ENCODE measurements around the gene CALN1.
"Not testable (repeated sequence)": the region's sequence is repeated elsewhere in the genome, so short reads cannot be mapped to it uniquely, and the experiment has no call there.

The CALN1 gene

GRCh38 chr7:72362246-72362645 lies 49.9 kb downstream of the CALN1 start:
- Histone ChIP-seq H3K27me3 (replicated peaks; ENCODE audit: control insufficient read depth, insufficient read depth, low read length) (no peaks in the 10 kb centered on the region), H3K36me3 (ENCODE audit: control insufficient read depth, insufficient read depth, low read length) (no peaks in the 10 kb centered on the region), H3K4me3 (replicated peaks; ENCODE audit: low read depth, low read length) (no peak overlapping the region)
- DNase-seq (ENCODE audit: extremely low read depth, insufficient read length): no peak
- TF ChIP-seq, protein P1, sequence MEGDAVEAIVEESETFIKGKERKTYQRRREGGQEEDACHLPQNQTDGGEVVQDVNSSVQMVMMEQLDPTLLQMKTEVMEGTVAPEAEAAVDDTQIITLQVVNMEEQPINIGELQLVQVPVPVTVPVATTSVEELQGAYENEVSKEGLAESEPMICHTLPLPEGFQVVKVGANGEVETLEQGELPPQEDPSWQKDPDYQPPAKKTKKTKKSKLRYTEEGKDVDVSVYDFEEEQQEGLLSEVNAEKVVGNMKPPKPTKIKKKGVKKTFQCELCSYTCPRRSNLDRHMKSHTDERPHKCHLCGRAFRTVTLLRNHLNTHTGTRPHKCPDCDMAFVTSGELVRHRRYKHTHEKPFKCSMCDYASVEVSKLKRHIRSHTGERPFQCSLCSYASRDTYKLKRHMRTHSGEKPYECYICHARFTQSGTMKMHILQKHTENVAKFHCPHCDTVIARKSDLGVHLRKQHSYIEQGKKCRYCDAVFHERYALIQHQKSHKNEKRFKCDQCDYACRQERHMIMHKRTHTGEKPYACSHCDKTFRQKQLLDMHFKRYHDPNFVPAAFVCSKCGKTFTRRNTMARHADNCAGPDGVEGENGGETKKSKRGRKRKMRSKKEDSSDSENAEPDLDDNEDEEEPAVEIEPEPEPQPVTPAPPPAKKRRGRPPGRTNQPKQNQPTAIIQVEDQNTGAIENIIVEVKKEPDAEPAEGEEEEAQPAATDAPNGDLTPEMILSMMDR (IDR thresholded peaks at IDR 0.05; ENCODE audit: insufficient read depth, low read length, poor library complexity, severe bottlenecking): no peak

- DNase-seq (ENCODE audit: extremely low read depth, insufficient read length): no peak
- H3K4me3 ChIP-seq (replicated peaks; ENCODE audit: low read depth, low read length): no peak overlapping the region
- TF ChIP-seq, protein P1 (IDR thresholded peaks at IDR 0.05; ENCODE audit: insufficient read depth, low read length, poor library complexity, severe bottlenecking): no peak
- H3K36me3 ChIP-seq (ENCODE audit: control insufficient read depth, insufficient read depth, low read length): no peaks in the 10 kb centered on the region
- no peaks in the 10 kb centered on the region for H3K27me3 ChIP-seq (replicated peaks; ENCODE audit: control insufficient read depth, insufficient read depth, low read length)
These were observed 66.9 kb downstream of the CALN1 start for GRCh38 chr7:72345208-72345727.

DNA sequence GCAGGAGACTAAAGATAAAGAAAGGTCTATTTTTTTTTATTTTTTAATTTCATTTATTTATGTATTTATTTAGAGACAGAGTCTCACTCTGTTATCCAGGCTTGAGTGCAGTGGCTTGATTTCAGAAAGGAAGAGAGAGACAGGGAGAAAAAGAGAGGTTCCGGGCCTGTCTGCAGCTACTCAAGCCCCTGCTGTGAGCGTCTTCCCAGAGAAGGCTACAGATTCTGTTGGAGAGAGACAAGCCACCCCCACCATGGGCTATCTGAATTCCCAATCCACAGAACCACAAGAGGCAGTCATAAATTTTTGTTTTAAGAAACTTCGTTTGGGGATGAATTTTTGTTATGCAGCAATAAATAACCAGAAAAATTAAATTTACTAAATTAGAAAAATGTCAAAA lies 68.1 kb downstream of the CALN1 start:
- Histone ChIP-seq H3K36me3 (ENCODE audit: control insufficient read depth, insufficient read depth, low read length) (no peaks in the 10 kb centered on the region), H3K27me3 (replicated peaks; ENCODE audit: control insufficient read depth, insufficient read depth, low read length) (no peaks in the 10 kb centered on the region), H3K4me3 (replicated peaks; ENCODE audit: low read depth, low read length) (no peak overlapping the region)
- no peak for DNase-seq (ENCODE audit: extremely low read depth, insufficient read length)
- TF ChIP-seq, protein P1 (IDR thresholded peaks at IDR 0.05; ENCODE audit: insufficient read depth, low read length, poor library complexity, severe bottlenecking): no peak

- DNase-seq (ENCODE audit: extremely low read depth, insufficient read length); H3K4me3 ChIP-seq (replicated peaks; ENCODE audit: low read depth, low read length); H3K36me3 ChIP-seq (ENCODE audit: control insufficient read depth, insufficient read depth, low read length); H3K27me3 ChIP-seq (replicated peaks; ENCODE audit: control insufficient read depth, insufficient read depth, low read length): not testable (repeated sequence)
These were observed 68.8 kb downstream of the CALN1 start for GRCh38 chr7:72343354-72343753.

DNA sequence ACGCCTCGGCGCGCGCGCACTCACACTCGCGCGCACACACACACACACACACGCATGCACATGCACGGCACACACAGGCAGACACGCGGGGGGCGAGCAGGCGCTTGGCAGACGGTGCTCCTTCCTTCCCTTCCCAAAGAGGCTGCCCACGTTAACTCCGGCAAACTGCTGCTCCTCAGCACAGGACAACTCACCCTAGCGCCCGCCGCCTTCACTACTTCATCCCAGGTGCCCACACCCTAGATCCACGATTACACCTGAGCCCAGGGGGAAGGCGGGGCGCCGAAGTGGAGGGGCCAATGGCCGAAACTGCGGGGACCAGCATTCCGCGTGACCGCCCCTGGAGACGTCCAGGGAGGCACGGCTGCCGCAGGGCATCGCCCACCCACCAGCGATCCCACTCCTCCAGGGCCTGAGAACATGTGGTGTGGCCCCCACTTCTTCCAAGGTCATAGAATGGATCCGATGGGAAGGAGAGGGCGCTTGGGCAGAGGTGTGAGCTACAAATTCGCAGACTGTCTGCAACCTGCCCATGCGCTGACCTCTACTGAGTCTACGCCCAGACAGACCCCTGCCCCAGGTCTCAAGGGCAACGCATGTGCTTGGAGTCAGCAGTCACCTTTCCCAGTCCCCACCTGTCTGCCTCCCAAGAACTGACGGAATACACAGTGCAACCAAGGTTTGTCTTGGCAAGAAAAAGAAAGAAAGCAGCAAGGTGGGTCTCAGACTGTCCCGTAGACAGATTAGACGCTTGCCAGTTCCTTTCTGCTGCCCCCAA lies 74.6 kb downstream of the CALN1 start:
- Histone ChIP-seq H3K36me3 (ENCODE audit: control insufficient read depth, insufficient read depth, low read length) (no peaks in the 10 kb centered on the region), H3K4me3 (replicated peaks; ENCODE audit: low read depth, low read length) (no peak overlapping the region), H3K27me3 (replicated peaks; ENCODE audit: control insufficient read depth, insufficient read depth, low read length) (no peaks in the 10 kb centered on the region)
- TF ChIP-seq, protein P1 (IDR thresholded peaks at IDR 0.05; ENCODE audit: insufficient read depth, low read length, poor library complexity, severe bottlenecking): no peak
- DNase-seq (ENCODE audit: extremely low read depth, insufficient read length): no peak

- TF ChIP-seq, protein P1 (IDR thresholded peaks at IDR 0.05; ENCODE audit: insufficient read depth, low read length, poor library complexity, severe bottlenecking): no peak
- Histone ChIP-seq H3K4me3 (replicated peaks; ENCODE audit: low read depth, low read length) (no peak overlapping the region), H3K36me3 (ENCODE audit: control insufficient read depth, insufficient read depth, low read length) (no peaks in the 10 kb centered on the region), H3K27me3 (replicated peaks; ENCODE audit: control insufficient read depth, insufficient read depth, low read length) (no peaks in the 10 kb centered on the region)
- DNase-seq (ENCODE audit: extremely low read depth, insufficient read length): peak; percentile 36
These were observed 75.3 kb downstream of the CALN1 start for GRCh38 chr7:72336632-72337389.

Data from GM06990 (cell line).